Sciatic nerve (tissue), 2 donors: ENCODE results near the gene HMCN1. TPM values are rescaled to one million over a fixed set of nuclear protein-coding genes. Genes with fewer than 3 reads are reported as not detected.

Experiments used
- ATAC-seq: fragments of 200-7000 bp; cut with Tn5 transposase; one replicate; pipeline ENCODE4 v1.9.1; 2020; ENCODE audit warnings: mild to moderate bottlenecking, moderate library complexity
- DNase-seq: peaks from one replicate; pipeline ENCODE4 v3.0.0-alpha.2; 2020; ENCODE audit warnings: low spot score
- intact Hi-C: fragments of 100-400 bp; cut with DNase I; formaldehyde crosslinking; loops from one replicate; pipeline ENCODE4 v1.14.2; 2022
- total RNA-seq: library from RNA; stranded (reverse); fragmentation: NEBNext Ultra II Directional; extraction: Animal tissue kit (Norgen Biotek cat#: 25700); gene quantifications from one replicate; pipeline ENCODE4 v1.2.1, GENCODE V29; 2021
- donor health status: DM: no; HTN: no; CAD: no.
- donor health status: DM: no; HTN: no; CAD: no.

The HMCN1 gene
- total RNA-seq, 1 donor from 2014 or later, result 6.9 TPM

- no peak for ATAC-seq
- DNase-seq, result no peak
- intact Hi-C loops, result no loop called here
Measured at GRCh38 chr1:186044079-186044685, 310.0 kb downstream of the HMCN1 start.

GRCh38 chr1:186046437-186047211 lies 312.4 kb downstream of the HMCN1 start:
- ATAC-seq (no peak), DNase-seq (no peak)
- intact Hi-C loops, result no loop called here

DNA sequence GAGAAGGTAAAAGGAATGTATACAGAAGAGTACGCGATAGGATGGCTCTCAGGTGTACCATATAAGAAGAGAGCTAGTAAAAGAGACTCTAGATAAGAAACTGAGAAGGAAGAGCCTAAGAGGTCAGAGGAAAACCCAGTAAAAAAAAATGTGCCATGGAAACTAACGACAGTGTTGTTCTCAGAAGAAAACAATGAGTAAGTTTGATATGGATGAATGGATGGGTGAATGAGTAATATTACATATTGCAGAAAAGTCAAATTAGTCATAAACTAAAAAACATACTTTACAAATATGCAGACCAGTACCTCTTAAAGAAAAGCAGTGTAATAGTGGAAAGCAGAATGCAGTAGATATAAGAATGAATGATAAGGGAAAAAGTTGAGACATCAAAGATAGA lies 316.2 kb downstream of the HMCN1 start:
- ATAC-seq, result no peak
- intact Hi-C loops, result no loop called here
- DNase-seq, result no peak

GRCh38 chr1:186054003-186054402 lies 319.8 kb downstream of the HMCN1 start:
- ATAC-seq (no peak), DNase-seq (no peak)
- intact Hi-C loops, result no loop called here

GRCh38 chr1:186054932-186055331 lies 320.7 kb downstream of the HMCN1 start:
- intact Hi-C loops, result no loop called here
- ATAC-seq (no peak), DNase-seq (no peak)

GRCh38 chr1:186055846-186056245 lies 321.7 kb downstream of the HMCN1 start:
- no peak for DNase-seq
- intact Hi-C loops, result no loop called here
- ATAC-seq, result no peak

DNA sequence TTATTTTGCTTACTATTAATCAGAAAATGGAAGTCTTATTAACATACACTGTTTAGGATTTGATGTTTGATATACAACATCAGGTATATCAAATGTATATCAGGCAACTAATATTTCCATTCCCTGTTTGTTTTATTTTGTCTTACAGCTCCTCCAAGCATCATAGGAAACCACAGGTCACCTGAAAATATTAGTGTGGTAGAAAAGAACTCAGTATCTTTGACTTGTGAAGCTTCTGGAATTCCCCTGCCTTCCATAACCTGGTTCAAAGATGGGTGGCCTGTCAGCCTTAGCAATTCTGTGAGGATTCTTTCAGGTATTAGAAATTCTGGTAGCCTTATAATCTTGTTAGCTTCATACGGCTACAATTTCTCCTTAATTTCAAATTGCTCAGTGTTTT lies 322.9 kb downstream of the HMCN1 start:
- no peak for DNase-seq
- intact Hi-C loops, result no loop called here
- ATAC-seq, result no peak

DNA sequence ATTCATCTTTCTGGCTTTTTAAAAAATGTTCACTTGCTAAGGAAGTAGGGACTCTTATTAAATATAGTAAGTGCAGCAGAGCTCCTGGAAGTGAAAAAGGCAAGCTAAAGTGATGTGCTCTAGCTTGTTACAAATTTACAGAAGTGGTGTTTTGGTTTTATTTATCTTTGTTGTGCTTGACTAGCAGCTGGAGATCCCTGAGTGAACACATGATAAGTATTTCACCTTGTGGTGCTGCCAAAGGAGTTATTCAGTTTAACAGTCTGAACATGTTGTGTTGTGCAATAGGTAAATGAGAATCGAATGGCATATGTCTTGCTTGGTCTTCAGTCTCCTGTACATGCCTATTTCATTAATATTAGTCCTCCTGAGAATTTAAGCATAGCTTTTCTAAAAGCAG lies 325.1 kb downstream of the HMCN1 start:
- intact Hi-C loops, result no loop called here
- ATAC-seq (peak; percentile 85), DNase-seq (no peak)

DNA sequence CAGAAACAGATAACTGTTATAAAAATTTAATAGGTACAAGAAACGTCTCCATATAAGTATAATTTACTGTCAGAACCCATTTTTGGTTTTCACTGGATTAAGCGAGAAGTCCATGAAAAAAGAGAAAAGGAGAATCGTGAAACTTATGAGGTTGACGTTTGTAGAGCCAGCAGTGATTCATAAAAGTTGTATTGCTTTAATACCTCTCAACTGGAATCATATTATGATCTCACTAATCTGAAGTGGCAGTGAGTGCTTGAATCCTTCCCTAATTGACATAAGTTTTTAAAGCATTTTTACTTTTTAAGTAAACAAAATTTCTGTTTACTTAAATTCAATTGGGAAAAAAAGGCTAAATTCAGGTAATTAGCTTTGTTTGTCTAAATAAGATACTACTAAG lies 325.6 kb downstream of the HMCN1 start:
- ATAC-seq, result no peak
- intact Hi-C loops, result no loop called here
- DNase-seq, result no peak

DNA sequence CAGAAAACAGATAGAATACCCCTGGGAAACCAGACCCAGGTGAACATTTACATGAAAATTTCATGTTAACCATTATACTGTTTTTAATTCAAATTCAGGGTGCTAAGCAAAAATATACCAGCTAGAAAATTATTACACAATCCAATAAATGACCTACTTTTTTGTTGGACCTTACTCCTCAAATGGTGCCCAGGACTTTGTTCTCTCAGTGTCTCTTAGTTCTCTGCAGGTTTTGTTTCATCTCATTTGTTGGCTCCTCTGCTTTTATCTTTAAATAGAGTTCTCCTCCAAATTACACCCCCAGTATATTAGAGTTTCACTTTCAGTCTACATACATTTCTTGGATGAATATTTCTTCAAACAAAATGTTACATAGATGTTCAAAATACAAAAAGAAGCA lies 326.0 kb downstream of the HMCN1 start:
- no peak for DNase-seq
- ATAC-seq, result no peak
- intact Hi-C loops, result no loop called here

GRCh38 chr1:186063091-186063657 lies 329.0 kb downstream of the HMCN1 start:
- ATAC-seq, result no peak

GRCh38 chr1:186066411-186066810 lies 332.2 kb downstream of the HMCN1 start:
- DNase-seq (no peak), ATAC-seq (no peak)
- intact Hi-C loops, result no loop called here

More at GRCh38 chr1:186063091-186063657, 329.0 kb downstream of the HMCN1 start:
- no peak for DNase-seq
- intact Hi-C loops, result no loop called here

GRCh38 chr1:186073697-186074096 lies 339.5 kb downstream of the HMCN1 start:
- ATAC-seq, result no peak

DNA sequence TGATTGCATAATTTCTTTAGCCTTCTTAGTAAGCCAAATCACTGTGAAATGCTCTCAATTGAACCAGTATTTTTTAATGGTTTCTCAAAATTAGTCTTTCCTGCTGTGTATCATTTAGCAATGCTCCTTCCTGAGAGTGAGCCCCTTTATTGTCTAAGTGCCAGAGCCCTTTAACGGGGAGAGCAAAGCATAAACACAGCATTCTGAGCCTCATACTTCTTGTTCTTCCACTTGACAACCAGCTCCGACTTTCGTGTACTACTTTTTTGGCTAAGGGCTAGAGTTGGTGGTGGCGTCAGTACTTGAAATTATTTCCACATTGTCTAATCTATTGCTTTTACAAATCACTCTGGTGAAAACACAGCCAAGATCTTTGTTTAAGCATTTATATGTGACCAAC lies 341.8 kb downstream of the HMCN1 start:
- intact Hi-C loops, result no loop called here

More at GRCh38 chr1:186073697-186074096, 339.5 kb downstream of the HMCN1 start:
- intact Hi-C loops, result no loop called here
- no peak for DNase-seq

DNA sequence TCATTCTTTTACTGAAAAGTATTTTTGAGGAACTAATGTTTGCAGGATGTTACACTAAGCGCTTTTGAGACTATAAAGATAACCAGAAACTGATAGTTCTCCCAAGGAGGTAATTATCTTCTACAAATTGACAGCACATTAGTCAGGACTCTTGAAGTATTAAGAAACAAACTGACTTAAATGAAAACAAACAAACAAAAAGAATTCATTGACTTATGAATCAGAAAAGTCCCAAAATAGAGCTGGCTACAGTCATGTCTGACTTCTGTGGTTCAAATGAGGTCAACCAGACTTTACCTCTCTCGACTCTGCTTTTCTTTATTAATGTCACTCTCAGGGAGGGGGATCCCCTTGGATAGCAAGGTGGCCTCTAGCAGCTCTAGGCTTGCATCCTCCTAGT lies 344.1 kb downstream of the HMCN1 start:
- intact Hi-C loops, result no loop called here
- ATAC-seq, result no peak
- DNase-seq, result no peak

More for the DNA sequence above, 341.8 kb downstream of the HMCN1 start:
- ATAC-seq (peak; percentile 52), DNase-seq (no peak)

DNA sequence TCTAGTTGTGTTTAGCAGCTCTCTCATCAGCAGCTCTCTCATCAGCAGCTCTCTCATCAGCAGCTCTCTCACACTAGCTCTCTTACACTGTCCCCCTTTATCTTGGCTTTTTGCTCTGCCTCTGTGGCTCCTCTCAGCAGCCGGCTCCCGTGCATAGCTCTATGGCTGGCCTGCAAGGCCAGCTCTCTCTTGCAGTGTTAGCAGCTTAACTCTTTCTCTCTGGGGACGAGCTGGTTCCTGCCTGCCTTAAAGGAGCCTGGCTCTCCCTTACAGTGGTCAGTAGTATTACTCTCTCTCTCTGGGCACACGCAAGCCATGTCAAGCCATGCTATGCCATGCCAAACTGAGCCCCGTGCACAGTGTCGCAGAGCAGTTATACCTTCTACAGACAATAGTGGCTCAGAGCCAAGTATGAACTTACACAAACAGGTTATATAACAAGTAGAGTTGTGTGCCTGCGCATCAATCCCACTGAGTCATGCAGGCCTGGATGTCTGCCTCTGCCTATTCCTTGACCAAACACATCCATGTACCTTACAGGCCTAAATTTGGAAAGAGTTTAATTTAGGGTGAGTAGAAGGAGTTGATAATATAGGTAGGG lies 345.0 kb downstream of the HMCN1 start:
- no peak for DNase-seq
- intact Hi-C loops, result no loop called here
- ATAC-seq, result no peak

DNA sequence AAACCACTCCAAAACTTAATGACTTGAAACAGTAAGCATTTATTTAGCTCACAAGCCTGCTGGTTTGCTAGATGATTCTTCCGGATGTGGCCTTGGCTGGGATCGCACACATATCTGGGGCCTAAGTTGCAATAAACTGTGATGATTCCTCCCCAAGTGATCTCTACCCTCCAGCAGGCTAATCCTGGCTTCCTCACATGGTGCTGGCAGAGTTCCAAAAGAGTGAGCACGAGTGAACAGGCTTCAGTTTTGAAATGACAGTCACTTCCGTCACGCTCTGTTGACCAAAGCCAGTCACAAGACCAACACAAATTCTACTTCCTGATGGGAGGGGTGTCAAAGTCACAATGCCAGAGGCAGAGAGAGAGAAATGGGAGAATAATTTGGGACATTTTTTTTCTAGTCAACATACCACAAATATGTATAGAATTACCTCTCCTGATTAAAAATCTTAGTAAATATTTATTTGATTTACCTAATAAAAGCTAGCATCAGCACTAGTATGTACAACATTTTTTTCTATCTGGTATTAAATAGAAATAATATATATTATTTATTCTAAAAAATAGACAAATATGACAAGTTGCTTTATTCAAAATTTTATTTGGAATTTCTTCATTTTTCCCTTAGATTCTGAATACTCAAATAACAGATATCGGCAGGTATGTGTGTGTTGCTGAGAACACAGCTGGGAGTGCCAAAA lies 348.2 kb downstream of the HMCN1 start:
- DNase-seq, result peak; percentile 81
- ATAC-seq, result peak; percentile 83
- intact Hi-C loops, result no loop called here

DNA sequence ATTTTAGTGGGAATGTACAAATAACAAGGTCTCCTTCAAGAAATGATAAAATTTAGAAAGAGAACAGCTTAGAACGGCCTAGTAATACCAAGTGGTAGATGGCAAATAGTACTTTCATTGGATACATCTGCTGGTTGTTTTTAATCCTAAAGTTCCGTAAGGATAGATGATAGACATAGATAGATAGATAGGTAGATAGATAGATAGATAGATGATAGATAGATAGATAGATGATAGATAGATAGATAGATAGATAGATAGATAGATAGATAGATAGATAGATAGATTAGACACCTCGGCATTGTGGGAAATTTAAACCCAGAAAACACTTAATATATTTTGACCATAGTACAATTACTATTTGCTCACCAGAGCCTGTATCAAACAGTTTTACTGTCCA lies 352.4 kb downstream of the HMCN1 start:
- DNase-seq (no peak), ATAC-seq (no peak)
- intact Hi-C loops, result no loop called here

GRCh38 chr1:186089940-186090339 lies 355.7 kb downstream of the HMCN1 start:
- no peak for DNase-seq
- ATAC-seq, result no peak
- intact Hi-C loops, result no loop called here
